Right lobe of liver (tissue), 6 donors: Measurements from ENCODE around the gene BSX. TPM values are rescaled to one million over a fixed set of nuclear protein-coding genes. Genes with fewer than 3 reads are reported as not detected.

Source experiments
- ATAC-seq, 4 donors: fragments of 200-7000 bp; cut with Tn5 transposase; one replicate each; pipeline ENCODE4 v1.9.1; 2020; ENCODE audit warnings: mild to moderate bottlenecking in 4 of 4, moderate library complexity in 4 of 4
- DNase-seq, 3 donors: peaks; one replicate each; pipeline ENCODE4 v3.0.0-alpha.2; 2020
- H3K27ac ChIP-seq, 3 donors: fragments of 200-600 bp; one replicate each; pipeline ENCODE4 v1.8.0; 2022
- H3K27me3 ChIP-seq, 2 donors: fragments of 200-600 bp; one replicate each; pipeline ENCODE4 v1.8.0; 2022
- H3K36me3 ChIP-seq, 4 donors: fragments of 200-600 bp; sonication (generic) in 1 of 4; one replicate each; pipeline versions ENCODE4 v1.5.1 to v1.8.0; 2017 to 2022; ENCODE audit warnings: control low read depth in 1 of 4
- H3K4me1 ChIP-seq, 4 donors: fragments of 200-600 bp; sonication (generic) in 1 of 4; one replicate each; pipeline versions ENCODE4 v1.5.1 to v1.8.0; 2017 to 2022; ENCODE audit warnings: control low read depth in 1 of 4
- H3K4me3 ChIP-seq, 3 donors: fragments of 200-600 bp; one replicate each; pipeline ENCODE4 v1.8.0; 2022
- H3K9me3 ChIP-seq, 4 donors: fragments of 200-600 bp; sonication (generic) in 1 of 4; one replicate each; pipeline versions ENCODE4 v1.5.1 to v1.8.0; 2017 to 2022; ENCODE audit warnings: control low read depth in 1 of 4
- POLR2A ChIP-seq: fragments of 450-650 bp; IDR thresholded peaks from one replicate; pipeline ENCODE4 v1.6.1; 2017; ENCODE audit warnings: antibody characterized with exemption, mild to moderate bottlenecking
- WGBS: methylation state at CpG from one replicate; pipeline ENCODE4 v1.1.6; 2018; ENCODE audit warnings: low coverage, low lambda C conversion rate; ENCODE audit not compliant: insufficient coverage; ENCODE audit errors: missing lambda C conversion rate; 5-methylcytosine and 5-hydroxymethylcytosine counted together
- intact Hi-C, 2 donors: fragments of 100-400 bp; cut with DNase I; formaldehyde crosslinking; loops; one replicate each; pipeline versions ENCODE4 v1.11.2 to v1.14.1; 2022
- total RNA-seq, 6 experiments: library from RNA; depleted of rRNA in 2 of 6; stranded (reverse); fragments of >200 nt in 2 of 6; fragmentation: NEBNext Ultra II Directional in 3 of 6; extraction: Animal tissue kit (Norgen Biotek cat#: 25700) in 3 of 6; gene quantifications; one replicate each; pipeline versions ENCODE4 v1.1.0 to v1.2.4, GENCODE V29; 2016 to 2023
- TF ChIP-seq, protein P1 (sequence below), 4 donors: fragments of 200-600 bp in 3 of 4; fragments of 450-650 bp in 1 of 4; IDR thresholded peaks; one replicate each; pipeline versions ENCODE4 v1.5.1 to v1.8.0; 2016 to 2022; ENCODE audit warnings: antibody characterized with exemption in 4 of 4, mild to moderate bottlenecking in 2 of 4
- donor health status: DM: no; HTN: yes; CAD: no.
- donor health status: DM: no; HTN: no; CAD: no.
- donor health status: DM: no; HTN: no; CAD: no.
- donor health status: DM: no; HTN: yes; CAD: no.
- donor health status: DM: no; HTN: yes; CAD: no.

The BSX gene
- total RNA-seq, 6 experiments from 2014 or later: not detected

DNA sequence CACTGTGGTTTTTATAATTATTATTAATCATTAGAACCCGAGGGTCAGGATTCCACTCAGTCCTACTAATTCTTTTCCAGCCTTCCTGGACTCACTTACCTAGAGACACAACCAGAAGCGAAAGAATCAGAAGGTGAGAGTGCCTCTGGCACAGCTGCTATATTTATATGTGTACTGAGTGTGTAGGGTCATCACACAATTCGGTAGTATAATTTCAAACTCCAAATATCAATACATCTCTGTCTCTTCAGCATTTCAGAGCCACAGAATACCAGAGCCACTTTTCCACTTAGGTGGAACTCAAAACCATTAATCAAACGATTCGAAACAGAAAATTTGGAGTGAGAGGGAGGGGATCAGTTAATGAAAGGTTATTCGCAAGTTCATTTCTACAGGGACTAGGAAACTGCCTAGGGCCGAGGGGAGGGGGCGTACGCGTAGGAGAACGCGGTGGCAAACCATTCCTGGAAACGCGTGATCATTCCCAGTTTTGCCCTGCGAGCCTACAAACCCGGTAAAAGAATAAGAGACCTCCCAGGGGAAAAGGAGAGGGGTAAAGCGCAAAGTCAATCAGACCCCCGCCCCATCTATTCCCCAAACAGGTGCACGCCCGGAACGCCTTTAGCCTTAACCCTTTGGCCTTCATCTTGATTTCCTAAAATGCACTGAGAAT is 5.4 kb downstream of the BSX start:
- WGBS: 10% methylated on average over 19 of the region's 21 CpGs
- ATAC-seq: no peak
- TF ChIP-seq POLR2A: no peak
- TF ChIP-seq, protein P1, sequence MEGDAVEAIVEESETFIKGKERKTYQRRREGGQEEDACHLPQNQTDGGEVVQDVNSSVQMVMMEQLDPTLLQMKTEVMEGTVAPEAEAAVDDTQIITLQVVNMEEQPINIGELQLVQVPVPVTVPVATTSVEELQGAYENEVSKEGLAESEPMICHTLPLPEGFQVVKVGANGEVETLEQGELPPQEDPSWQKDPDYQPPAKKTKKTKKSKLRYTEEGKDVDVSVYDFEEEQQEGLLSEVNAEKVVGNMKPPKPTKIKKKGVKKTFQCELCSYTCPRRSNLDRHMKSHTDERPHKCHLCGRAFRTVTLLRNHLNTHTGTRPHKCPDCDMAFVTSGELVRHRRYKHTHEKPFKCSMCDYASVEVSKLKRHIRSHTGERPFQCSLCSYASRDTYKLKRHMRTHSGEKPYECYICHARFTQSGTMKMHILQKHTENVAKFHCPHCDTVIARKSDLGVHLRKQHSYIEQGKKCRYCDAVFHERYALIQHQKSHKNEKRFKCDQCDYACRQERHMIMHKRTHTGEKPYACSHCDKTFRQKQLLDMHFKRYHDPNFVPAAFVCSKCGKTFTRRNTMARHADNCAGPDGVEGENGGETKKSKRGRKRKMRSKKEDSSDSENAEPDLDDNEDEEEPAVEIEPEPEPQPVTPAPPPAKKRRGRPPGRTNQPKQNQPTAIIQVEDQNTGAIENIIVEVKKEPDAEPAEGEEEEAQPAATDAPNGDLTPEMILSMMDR (IDR thresholded peaks at IDR 0.05): no peak
- Histone ChIP-seq H3K36me3 (no peaks in the 10 kb centered on the region), H3K4me1 (peaks cover 0 to 4% (median 0%) of the 10 kb centered on the region in 4 donors), H3K9me3 (no peaks in the 10 kb centered on the region), H3K4me3 (no peak overlapping the region), H3K27ac (no peak overlapping the region), H3K27me3 (peaks cover 0 to 29% of the 10 kb centered on the region in 2 donors)
- intact Hi-C loops: no loop called here
- DNase-seq: no peak

DNA sequence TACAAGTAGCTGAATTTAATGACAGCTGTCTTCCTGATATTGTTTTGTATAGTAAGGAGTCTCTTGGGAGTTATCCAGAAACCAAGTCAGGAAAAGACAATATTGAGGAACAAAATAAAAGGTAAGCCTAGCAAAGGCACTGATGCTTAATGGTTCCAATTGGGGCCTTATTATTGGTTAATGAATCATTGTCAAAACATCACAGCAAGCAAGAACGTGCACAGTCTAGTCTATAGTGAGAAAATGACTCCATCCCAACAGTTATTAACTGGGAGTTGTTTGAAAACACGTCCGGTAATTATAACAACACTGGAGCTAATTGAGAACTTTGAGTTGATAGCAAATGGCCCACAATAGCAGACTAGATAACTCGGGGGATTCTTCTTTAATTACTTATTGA is 17.7 kb downstream of the BSX start:
- Histone ChIP-seq H3K27me3 (no peaks in the 10 kb centered on the region), H3K9me3 (no peaks in the 10 kb centered on the region), H3K27ac (no peak overlapping the region), H3K4me3 (no peak overlapping the region), H3K4me1 (no peaks in the 10 kb centered on the region), H3K36me3 (no peaks in the 10 kb centered on the region)
- no peak for ATAC-seq
- no peak for TF ChIP-seq POLR2A
- TF ChIP-seq, protein P1 (IDR thresholded peaks at IDR 0.05): no peak
- intact Hi-C loops: no loop called here
- WGBS: 67% methylated on average over 4 of the region's 4 CpGs
- no peak for DNase-seq

DNA sequence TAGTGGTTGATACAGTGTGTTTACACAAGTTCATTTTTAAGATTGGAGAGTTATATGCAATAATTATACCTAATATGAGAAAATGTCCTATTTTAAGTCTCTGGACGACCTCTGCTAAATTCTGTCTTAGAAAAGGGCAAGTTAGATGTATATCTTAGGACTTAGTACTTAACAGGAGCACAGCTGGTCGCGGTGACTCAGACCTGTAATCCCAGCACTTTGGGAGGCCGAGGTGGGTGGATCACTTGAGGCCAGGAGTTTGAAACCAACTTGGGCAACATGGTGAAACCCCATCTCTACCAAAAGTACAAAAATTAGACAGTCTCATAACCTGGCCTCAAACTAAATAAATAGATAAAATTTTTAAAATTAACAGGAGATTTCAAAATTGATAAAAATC is 27.2 kb downstream of the BSX start:
- Histone ChIP-seq H3K36me3 (no peaks in the 10 kb centered on the region), H3K27me3 (no peaks in the 10 kb centered on the region), H3K4me3 (no peak overlapping the region), H3K27ac (no peak overlapping the region), H3K4me1 (no peaks in the 10 kb centered on the region), H3K9me3 (no peaks in the 10 kb centered on the region)
- DNase-seq (no peak), ATAC-seq (no peak)
- intact Hi-C loops: no loop called here
- TF ChIP-seq, protein P1 (IDR thresholded peaks at IDR 0.05): no peak
- TF ChIP-seq POLR2A: no peak
- WGBS: 72% methylated on average over 4 of the region's 4 CpGs

DNA sequence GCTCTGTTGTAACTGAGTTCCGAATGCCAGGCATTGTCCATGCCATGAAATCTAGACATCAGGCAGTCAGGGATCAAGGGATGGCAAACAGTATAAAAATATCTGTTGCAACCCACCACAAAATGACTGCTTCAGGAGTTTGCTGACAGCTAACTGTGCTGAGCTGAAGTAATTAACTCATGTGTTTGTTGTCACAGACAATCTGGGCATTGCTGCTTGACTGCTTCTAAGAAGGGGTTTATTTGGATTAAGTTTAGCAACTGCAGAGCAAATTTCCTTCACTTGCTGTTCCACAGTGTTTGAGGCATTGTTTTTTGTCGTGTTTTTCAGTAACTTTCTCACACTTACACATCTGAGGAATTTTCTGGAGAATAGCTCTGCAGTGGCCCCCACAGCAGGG is 30.4 kb downstream of the BSX start:
- no peak for TF ChIP-seq POLR2A
- TF ChIP-seq, protein P1 (IDR thresholded peaks at IDR 0.05): no peak
- H3K9me3 ChIP-seq: no peaks in the 10 kb centered on the region
- ATAC-seq (no peak), DNase-seq (no peak)
- no peaks in the 10 kb centered on the region for H3K36me3 ChIP-seq
- H3K27me3 ChIP-seq: no peaks in the 10 kb centered on the region
- intact Hi-C loops: no loop called here
- no peak overlapping the region for H3K4me3 ChIP-seq
- no peaks in the 10 kb centered on the region for H3K4me1 ChIP-seq
- H3K27ac ChIP-seq: no peak overlapping the region
- WGBS: 36% methylated on average over 2 of the region's 2 CpGs

DNA sequence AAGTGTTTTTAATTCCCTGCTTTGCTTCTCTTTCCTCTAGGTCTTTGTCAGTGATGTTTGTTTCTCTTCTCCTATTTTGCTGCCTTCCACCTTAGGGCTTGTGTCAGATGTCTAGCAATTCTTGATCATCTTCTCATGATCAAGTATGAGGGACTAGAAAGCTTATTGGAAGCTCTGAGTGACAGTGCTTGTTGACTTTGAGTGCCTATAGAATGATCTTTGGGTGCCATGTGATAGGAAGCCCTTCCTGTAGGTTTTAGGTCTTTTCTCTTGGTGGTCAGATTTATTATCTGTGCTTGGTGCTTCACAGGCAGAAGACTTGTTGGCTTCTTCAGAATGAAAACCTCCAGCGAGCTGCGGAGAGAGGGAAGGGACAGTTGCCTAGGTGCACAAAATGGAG is 43.1 kb downstream of the BSX start:
- no peak overlapping the region for H3K27ac ChIP-seq
- no peaks in the 10 kb centered on the region for H3K36me3 ChIP-seq
- intact Hi-C loops: no loop called here
- H3K27me3 ChIP-seq: no peaks in the 10 kb centered on the region
- no peaks in the 10 kb centered on the region for H3K9me3 ChIP-seq
- TF ChIP-seq, protein P1 (IDR thresholded peaks at IDR 0.05): no peak
- TF ChIP-seq POLR2A: no peak
- no peak for DNase-seq
- H3K4me3 ChIP-seq: no peak overlapping the region
- no CpG with 5 or more reads among the region's 2 CpGs for WGBS
- ATAC-seq: no peak
- no peaks in the 10 kb centered on the region for H3K4me1 ChIP-seq
